H1 (cell line): ENCODE data around the gene SMIM44. TPM values are rescaled to one million over a fixed set of nuclear protein-coding genes. Genes with fewer than 3 reads are reported as not detected.
A peak's percentile ranks its signal among the peaks of the same experiment; 100 is the strongest.

Experiments
- CTCF ChIA-PET: fragments of 300-600 bp; sonication (Branson Sonifier 250); formaldehyde crosslinking; loops from one replicate; lab custom pipeline; 2021; ENCODE audit not compliant: partially characterized antibody; lab: Charles Lee
- POLR2A ChIA-PET: fragments of 300-600 bp; sonication (Branson Sonifier 250); formaldehyde crosslinking; loops from one replicate; lab custom pipeline; 2021; ENCODE audit warnings: inconsistent platforms; ENCODE audit not compliant: partially characterized antibody; lab: Charles Lee
- DNase-seq, 2 experiments: peaks; one replicate each; pipeline versions ENCODE4 v3.0.0 to v3.0.0-alpha.2; 2010 to 2022; ENCODE audit warnings: low spot score in 2 of 2, low read depth in 1 of 2, mixed read lengths in 1 of 2
- FAIRE-seq: peaks from 2 replicates; lab custom pipeline; 2011; peaks lifted over from hg19 to GRCh38; lab: Jason Lieb, UNC
- H2AFZ ChIP-seq: 2 replicates; pipeline ENCODE4 v1.8.1; 2012; ENCODE audit warnings: low read length, inconsistent platforms
- H2AK5ac ChIP-seq: 2 replicates; pipeline ENCODE4 v1.6.1; 2013; ENCODE audit warnings: low read depth, low read length
- H2BK120ac ChIP-seq: replicated peaks from 2 replicates; pipeline ENCODE3; 2013; ENCODE audit warnings: low read depth, low read length, inconsistent platforms
- H2BK12ac ChIP-seq: 2 replicates; pipeline ENCODE4 v1.6.1; 2013; ENCODE audit warnings: low read depth, low read length
- H2BK15ac ChIP-seq: 2 replicates; pipeline ENCODE4 v1.6.1; 2013; ENCODE audit warnings: low read length
- H2BK20ac ChIP-seq: 2 replicates; pipeline ENCODE4 v1.6.1; 2013; ENCODE audit warnings: low read length
- H2BK5ac ChIP-seq: 2 replicates; pipeline ENCODE4 v1.6.1; 2013; ENCODE audit warnings: low read depth, low read length
- H3K14ac ChIP-seq: 2 replicates; pipeline ENCODE4 v1.6.1; 2013; ENCODE audit warnings: inconsistent platforms; ENCODE audit not compliant: insufficient read length
- H3K18ac ChIP-seq: 2 replicates; pipeline ENCODE4 v1.6.1; 2013; ENCODE audit warnings: low read length; ENCODE audit errors: extremely low read depth
- H3K23ac ChIP-seq: 2 replicates; pipeline ENCODE4 v1.6.1; 2013; ENCODE audit warnings: inconsistent platforms; ENCODE audit not compliant: insufficient read length
- H3K23me2 ChIP-seq: 2 replicates; pipeline ENCODE4 v1.6.1; 2013; ENCODE audit warnings: low read depth, low read length
- H3K27ac ChIP-seq: 2 replicates; pipeline ENCODE4 v1.6.1; 2011; ENCODE audit warnings: low read depth, low read length, inconsistent platforms
- H3K27me3 ChIP-seq, 4 experiments: replicated peaks in 1 of 4; 1 replicate in 1 of 4; 2 replicates in 3 of 4; pipeline versions ENCODE4 v1.6.1 to v1.8.1; 2011 to 2013; ENCODE audit warnings: low read length in 3 of 4, mild to moderate bottlenecking in 3 of 4, inconsistent platforms in 2 of 4, mixed read lengths in 2 of 4, moderate library complexity in 1 of 4; ENCODE audit not compliant: control insufficient read depth in 3 of 4, insufficient read depth in 3 of 4; ENCODE audit errors: extremely low read depth in 1 of 4
- H3K36me3 ChIP-seq, 4 experiments: 2 replicates each; pipeline versions ENCODE4 v1.6.1 to v1.8.1; 2011 to 2013; ENCODE audit warnings: mild to moderate bottlenecking in 4 of 4, low read length in 3 of 4, moderate library complexity in 2 of 4, control low read depth in 1 of 4, inconsistent platforms in 1 of 4; ENCODE audit not compliant: insufficient read depth in 4 of 4, control insufficient read depth in 2 of 4
- H3K4ac ChIP-seq: replicated peaks from 2 replicates; pipeline ENCODE3; 2013; ENCODE audit warnings: low read length, low read depth, mixed read lengths, inconsistent platforms; ENCODE audit not compliant: insufficient read length
- H3K4me1 ChIP-seq, 4 experiments: replicated peaks in 1 of 4; 1 replicate in 1 of 4; 2 replicates in 3 of 4; pipeline versions ENCODE4 v1.6.1 to v1.8.1; 2011 to 2013; ENCODE audit warnings: low read length in 3 of 4, inconsistent platforms in 2 of 4, mixed read lengths in 1 of 4; ENCODE audit not compliant: insufficient read depth in 4 of 4, control insufficient read depth in 3 of 4
- H3K4me2 ChIP-seq, 2 experiments: 2 replicates each; pipeline versions ENCODE4 v1.6.1 to v1.8.1; 2011 to 2013; ENCODE audit warnings: low read depth in 2 of 2, low read length in 2 of 2, control low read depth in 1 of 2, inconsistent platforms in 1 of 2, mild to moderate bottlenecking in 1 of 2; ENCODE audit not compliant: insufficient read depth in 1 of 2
- H3K4me3 ChIP-seq, 4 experiments: fragments of 200-600, 300-600 bp in 1 of 4; sonication (generic), shearing (Covaris generic), sonication (Bioruptor Twin) in 1 of 4; 2 replicates each; pipeline versions ENCODE4 v1.5.1 to v1.8.1; 2011 to 2016; ENCODE audit warnings: low read length in 4 of 4, low read depth in 3 of 4, control low read depth in 2 of 4, inconsistent platforms in 2 of 4, mild to moderate bottlenecking in 2 of 4, mixed read lengths in 1 of 4, moderate library complexity in 1 of 4; ENCODE audit not compliant: insufficient read depth in 2 of 4; ENCODE audit errors: extremely low read depth in 1 of 4
- H3K56ac ChIP-seq: replicated peaks from 2 replicates; pipeline ENCODE3; 2013; ENCODE audit warnings: low read depth, mild to moderate bottlenecking, mixed read lengths, low read length, inconsistent platforms; ENCODE audit not compliant: insufficient read length
- H3K79me1 ChIP-seq: 2 replicates; pipeline ENCODE4 v1.6.1; 2013; ENCODE audit warnings: low read depth, low read length, control low read depth
- H3K79me2 ChIP-seq, 2 experiments: 2 replicates each; pipeline versions ENCODE4 v1.6.1 to v1.8.1; 2012 to 2013; ENCODE audit warnings: low read length in 2 of 2, mild to moderate bottlenecking in 2 of 2, inconsistent platforms in 1 of 2; ENCODE audit not compliant: insufficient read depth in 2 of 2, control insufficient read depth in 1 of 2
- H3K9ac ChIP-seq, 4 experiments: replicated peaks in 1 of 4; 1 replicate in 1 of 4; 2 replicates in 3 of 4; pipeline versions ENCODE4 v1.6.1 to v1.8.1; 2011 to 2013; ENCODE audit warnings: low read depth in 3 of 4, low read length in 3 of 4, control low read depth in 2 of 4, mild to moderate bottlenecking in 2 of 4, moderate library complexity in 2 of 4, inconsistent platforms in 1 of 4; ENCODE audit errors: extremely low read depth in 1 of 4
- H3K9me3 ChIP-seq, 2 experiments: 2 replicates each; pipeline versions ENCODE4 v1.6.1 to v1.8.1; 2012 to 2013; ENCODE audit warnings: mild to moderate bottlenecking in 2 of 2, moderate library complexity in 2 of 2, control low read depth in 1 of 2, inconsistent platforms in 1 of 2, low read depth in 1 of 2, low read length in 1 of 2, mixed read lengths in 1 of 2; ENCODE audit not compliant: insufficient read depth in 2 of 2
- H4K20me1 ChIP-seq, 2 experiments: replicated peaks in 1 of 2; 2 replicates each; pipeline versions ENCODE3 to v1.8.1; 2011 to 2013; ENCODE audit warnings: inconsistent platforms in 2 of 2, low read length in 2 of 2, mild to moderate bottlenecking in 1 of 2; ENCODE audit not compliant: insufficient read depth in 2 of 2, control insufficient read depth in 1 of 2
- H4K5ac ChIP-seq: 2 replicates; pipeline ENCODE4 v1.6.1; 2013; ENCODE audit warnings: low read length, low read depth, mixed read lengths, inconsistent platforms; ENCODE audit not compliant: insufficient read length
- H4K8ac ChIP-seq: 2 replicates; pipeline ENCODE4 v1.8.0; 2013; ENCODE audit warnings: mild to moderate bottlenecking, moderate library complexity, low read length, inconsistent platforms; ENCODE audit not compliant: insufficient read depth; ENCODE audit errors: extremely low read depth
- H4K91ac ChIP-seq: replicated peaks from 2 replicates; pipeline ENCODE3; 2013; ENCODE audit warnings: low read length, mixed read lengths, inconsistent platforms; ENCODE audit not compliant: insufficient read length
- GABPA ChIP-seq: IDR thresholded peaks from 2 replicates; pipeline ENCODE4 v1.6.1; 2011; ENCODE audit warnings: mild to moderate bottlenecking, low read length, moderate library complexity, borderline replicate concordance; ENCODE audit not compliant: insufficient read depth
- SAP30 ChIP-seq: fragments of 300-600 bp; sonication (generic); IDR thresholded peaks from 2 replicates; pipeline ENCODE4 v1.7.1; 2012; ENCODE audit warnings: low read length, moderate library complexity, mild to moderate bottlenecking, inconsistent platforms; ENCODE audit not compliant: insufficient read depth, insufficient replicate concordance
- WGBS, 2 experiments: shearing (Covaris generic) in 1 of 2; methylation state at CpG; one replicate each; pipeline versions ENCODE4 v1.1.6 to v1.1.7; 2013 to 2015; ENCODE audit warnings: low lambda C conversion rate in 2 of 2, mixed read lengths in 2 of 2, inconsistent platforms in 1 of 2, low coverage in 1 of 2, missing lambda C conversion rate in 1 of 2; ENCODE audit not compliant: insufficient replicate concordance in 2 of 2, insufficient coverage in 1 of 2, insufficient read length in 1 of 2; ENCODE audit errors: extremely low coverage in 1 of 2, missing lambda C conversion rate in 1 of 2; 5-methylcytosine and 5-hydroxymethylcytosine counted together
- polyA plus RNA-seq, 7 experiments: library from polyadenylated mRNA; depleted of rRNA in 3 of 7; stranded (reverse) in 5 of 7; unstranded in 2 of 7; fragments of >200 nt in 5 of 7; fragments of 200-250 nt in 2 of 7; gene quantifications; 1 replicate in 5 of 7; 2 replicates in 1 of 7; 4 replicates in 1 of 7; pipeline versions ENCODE4 v1.2.1 to v1.2.3, GENCODE V29; 2011 to 2013; ENCODE audit warnings: missing spikeins in 2 of 7, mixed read lengths in 2 of 7
- total RNA-seq: library from RNA; stranded (reverse); fragmentation: NEBNext Ultra II Directional; extraction: Animal tissue kit (Norgen Biotek cat#: 25700); gene quantifications from 2 replicates; pipeline ENCODE4 v1.2.1, GENCODE V29; 2021

Gene SMIM44
- total and polyA plus RNA-seq, 2 of the 8 experiments (the other 6 are each of a cell fraction or from before 2014, with no cell fraction given) = not detected

DNA sequence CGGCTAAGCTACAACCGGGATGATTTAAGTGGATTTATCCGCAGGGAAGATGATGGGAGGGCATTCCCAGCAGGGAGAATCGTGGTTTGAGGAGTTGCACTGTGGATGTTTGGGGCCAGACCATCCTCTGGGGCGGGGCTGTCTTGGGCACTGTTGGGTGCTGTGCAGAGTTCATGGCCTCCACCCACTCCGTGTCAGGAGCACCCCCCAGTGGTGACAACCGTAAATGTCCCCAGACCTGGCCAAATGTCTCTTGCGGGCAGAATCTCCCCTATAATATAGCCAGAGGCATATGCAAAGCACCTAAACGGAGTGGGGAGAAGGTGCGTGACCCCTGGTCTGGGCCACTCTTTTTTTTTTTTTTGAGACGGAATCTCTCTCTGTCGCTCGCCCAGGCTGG, 43.2 kb downstream of the SMIM44 start:
- DNase-seq (peak in 1 of 2 experiments; percentile 92), FAIRE-seq (peak; percentile 32)
- Histone ChIP-seq H3K4me1 (peaks cover 3 to 15% (median 10%) of the 10 kb centered on the region in 4 experiments), H3K9me3 (no peaks in the 10 kb centered on the region), H3K56ac (no peak overlapping the region), H3K27me3 (no peaks in the 10 kb centered on the region), H3K79me1 (no peaks in the 10 kb centered on the region), H4K8ac (no peak overlapping the region), H2BK20ac (no peak overlapping the region), H3K27ac (no peak overlapping the region), H3K14ac (no peak overlapping the region), H2BK12ac (no peak overlapping the region), H3K4me3 (no peak overlapping the region), H4K20me1 (peaks cover 0 to 5% of the 10 kb centered on the region in 2 experiments), H3K4ac (no peak overlapping the region), H3K18ac (no peak overlapping the region), H2BK5ac (no peak overlapping the region), H4K91ac (no peak overlapping the region), H2BK15ac (no peak overlapping the region), H3K23ac (no peak overlapping the region), H3K79me2 (no peaks in the 10 kb centered on the region), H3K9ac (no peak overlapping the region), H2AFZ (no peak overlapping the region), H3K4me2 (no peak overlapping the region), H2AK5ac (no peak overlapping the region), H3K36me3 (no peaks in the 10 kb centered on the region), H3K23me2 (peaks cover 4% of the 10 kb centered on the region; the same call in 1 of the 2 replicates), H2BK120ac (no peak overlapping the region), H4K5ac (no peak overlapping the region)
- WGBS, 2 experiments = 32% methylated on average over 12 of the region's 13 CpGs; no CpG with 5 or more reads in 1 of the 2 experiments
- ChIA-PET POLR2A (no interaction called here), CTCF (interaction anchor here (0.7 to 3.6 kb wide), 19 partner anchors 10 to 136 kb away, joined by 3 to 20 read pairs (median 5); no protein-coding TSS in a partner anchor)
- TF ChIP-seq GABPA (peak; percentile 27; the same call in 1 of the 2 replicates), SAP30 (no peak)
